NCI-H774 (cell line): Measurements from ENCODE around the gene SLC25A14.
"Not testable (repeated sequence)": the region's sequence is repeated elsewhere in the genome, so short reads cannot be mapped to it uniquely, and the experiment has no call there.

Experiments used
- DNase-seq: peaks from one replicate; lab custom pipeline; 2025; lab: John Stamatoyannopoulos, UW

Gene SLC25A14, protein sequence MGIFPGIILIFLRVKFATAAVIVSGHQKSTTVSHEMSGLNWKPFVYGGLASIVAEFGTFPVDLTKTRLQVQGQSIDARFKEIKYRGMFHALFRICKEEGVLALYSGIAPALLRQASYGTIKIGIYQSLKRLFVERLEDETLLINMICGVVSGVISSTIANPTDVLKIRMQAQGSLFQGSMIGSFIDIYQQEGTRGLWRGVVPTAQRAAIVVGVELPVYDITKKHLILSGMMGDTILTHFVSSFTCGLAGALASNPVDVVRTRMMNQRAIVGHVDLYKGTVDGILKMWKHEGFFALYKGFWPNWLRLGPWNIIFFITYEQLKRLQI

DNA sequence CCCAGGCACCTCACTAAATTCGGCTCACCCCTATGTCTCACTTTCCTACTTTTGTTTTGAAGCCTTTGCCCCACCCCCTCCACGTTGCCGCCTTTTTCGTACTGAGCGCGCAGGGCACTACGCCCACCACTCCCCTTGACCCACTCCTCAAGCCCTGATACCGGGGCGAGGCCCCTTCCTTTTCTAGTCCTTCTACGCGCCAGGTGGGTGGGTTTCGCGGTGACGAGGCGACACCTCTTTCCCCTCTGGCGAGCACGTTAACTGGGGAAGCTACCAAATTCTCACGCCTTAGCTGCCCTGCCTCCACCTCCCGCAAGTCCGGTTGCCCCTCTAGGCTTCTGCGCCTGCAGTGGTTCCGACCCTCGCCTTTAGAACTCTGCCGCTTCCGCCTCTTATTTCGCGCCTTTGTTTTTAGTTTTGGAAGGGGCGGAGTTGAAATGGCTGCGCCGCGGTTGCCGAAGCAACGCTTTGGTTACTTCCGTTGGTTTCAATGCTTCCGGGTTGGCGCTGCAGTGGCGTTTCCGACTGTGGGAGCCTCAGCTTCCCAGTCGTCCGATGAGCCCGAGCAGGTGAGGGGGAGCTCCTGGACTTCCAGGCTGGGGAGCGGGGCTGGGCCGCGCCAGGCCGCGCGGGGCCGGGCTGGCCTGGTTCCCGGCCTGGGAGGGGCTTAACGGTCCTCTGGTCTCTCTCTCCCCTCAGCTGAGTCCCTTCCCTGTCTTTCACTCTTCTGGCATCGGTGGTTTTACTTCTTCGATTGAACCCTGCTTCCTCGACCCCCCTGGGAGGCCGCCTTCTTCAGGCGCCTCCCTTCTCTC is at the start of gene SLC25A14:
Gene SLC25A14, plus strand, starts transcription at position 512 of the 815 bp plus-strand sequence. CDS start 360 bp downstream, outside the sequence.
- peak; percentile 88 for DNase-seq

DNA sequence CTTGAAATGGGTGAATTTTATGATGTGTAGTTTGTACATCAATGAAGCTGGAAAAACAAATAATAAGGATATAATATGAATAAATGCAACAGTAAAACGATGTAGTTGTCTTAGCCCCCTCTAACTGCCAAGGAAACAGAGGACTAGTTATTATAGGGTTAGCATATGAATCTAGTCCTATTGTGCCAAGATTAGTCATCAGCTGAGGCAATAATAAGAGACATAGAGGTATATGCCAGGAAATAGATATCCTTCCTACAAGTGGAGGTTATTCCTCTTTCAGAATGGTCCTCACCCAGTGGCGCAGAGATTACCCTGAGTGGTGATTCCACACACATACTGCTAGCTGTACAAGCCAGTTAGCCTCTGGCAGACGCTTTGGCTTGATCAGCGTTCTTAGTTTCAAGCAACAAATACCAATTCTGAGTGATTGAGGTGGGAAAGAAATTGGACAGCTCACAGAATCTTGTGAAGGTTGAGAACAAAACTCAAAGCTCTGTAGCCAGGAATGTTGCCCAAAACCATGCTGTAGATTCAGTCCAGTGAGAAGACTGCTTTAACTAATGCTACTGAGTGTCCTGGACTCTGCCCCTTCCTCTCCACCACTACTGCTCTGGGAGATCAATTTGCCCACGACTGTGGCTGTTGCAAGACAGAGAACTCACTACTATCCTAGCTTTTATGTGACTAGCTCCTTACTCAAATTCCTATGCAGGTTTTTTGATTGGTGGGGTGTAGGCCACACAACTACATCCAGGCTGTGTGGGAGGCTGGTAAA is 44.0 kb upstream of the SLC25A14 start:
- no peak for DNase-seq

DNA sequence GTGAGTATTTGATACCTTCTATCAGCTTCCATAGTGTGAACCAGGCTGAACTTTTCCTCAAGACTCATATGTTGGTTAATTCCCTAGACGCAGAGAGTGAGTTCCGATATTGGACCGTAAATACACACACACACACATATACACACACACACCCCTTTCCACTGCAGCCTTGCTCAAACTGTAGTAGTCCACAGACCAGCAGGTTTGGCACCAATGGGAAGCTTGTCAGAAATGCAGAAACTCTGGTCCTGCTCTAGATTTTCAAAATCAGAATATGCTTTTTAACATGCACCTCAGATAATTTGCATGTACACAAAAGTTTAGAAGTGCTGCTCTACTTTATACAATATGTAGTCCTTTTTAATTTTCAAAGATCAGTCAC is 43.4 kb upstream of the SLC25A14 start:
- DNase-seq = no peak

DNA sequence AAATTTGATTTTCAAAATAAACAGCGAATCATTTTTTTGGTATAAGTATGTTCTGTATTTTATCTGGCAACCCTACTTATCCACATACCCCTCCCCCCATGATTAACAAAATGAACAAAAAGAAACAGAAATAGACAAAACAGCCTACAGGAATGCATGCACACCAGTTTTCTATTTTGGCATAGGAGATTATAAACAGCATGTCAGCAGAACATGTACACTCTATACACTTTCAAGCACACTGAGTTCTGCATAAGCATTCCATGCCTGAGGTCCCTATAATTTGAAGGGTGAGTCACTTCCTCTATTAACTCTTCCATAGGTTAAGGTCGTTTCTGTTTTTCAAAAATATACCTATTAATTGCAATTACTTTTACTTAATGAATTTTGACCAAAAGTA is 43.0 kb upstream of the SLC25A14 start:
- no peak for DNase-seq

DNA sequence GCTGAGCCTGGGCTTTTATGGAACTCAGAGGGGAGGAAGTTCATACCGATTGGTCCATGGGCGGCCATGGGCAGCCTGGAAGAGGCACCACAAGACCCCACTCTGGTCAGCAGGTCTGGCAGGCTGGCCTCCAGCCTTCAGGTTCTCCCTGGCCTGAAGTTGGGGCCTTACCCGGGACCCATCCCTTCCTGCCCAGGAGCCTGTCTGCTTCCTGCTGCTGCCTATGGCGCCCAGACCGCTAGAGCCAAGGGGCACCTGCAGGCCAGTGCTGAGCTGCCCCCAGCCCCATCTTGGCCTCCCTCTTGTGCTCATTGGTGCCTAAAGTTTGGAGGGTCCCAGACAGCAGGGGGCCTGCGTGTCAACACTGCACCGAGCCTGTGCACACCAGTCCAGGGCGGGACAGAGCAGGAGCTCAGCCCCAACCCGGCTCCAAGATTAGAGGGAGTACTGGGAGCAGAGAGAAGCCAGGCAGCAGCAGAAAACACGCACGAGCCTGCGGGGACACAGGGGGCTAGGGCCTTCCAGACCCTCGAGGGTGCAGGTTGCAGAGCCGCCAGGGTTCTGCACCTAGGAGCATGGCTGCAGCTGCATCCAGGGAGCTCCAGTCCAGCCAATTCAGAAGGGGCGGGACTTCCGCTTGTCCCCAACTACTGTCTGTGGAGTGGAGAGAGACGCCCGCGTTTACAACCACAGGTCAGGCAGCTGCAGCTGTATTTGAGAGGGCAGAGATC is 40.3 kb upstream of the SLC25A14 start:
- DNase-seq = peak; percentile 77

DNA sequence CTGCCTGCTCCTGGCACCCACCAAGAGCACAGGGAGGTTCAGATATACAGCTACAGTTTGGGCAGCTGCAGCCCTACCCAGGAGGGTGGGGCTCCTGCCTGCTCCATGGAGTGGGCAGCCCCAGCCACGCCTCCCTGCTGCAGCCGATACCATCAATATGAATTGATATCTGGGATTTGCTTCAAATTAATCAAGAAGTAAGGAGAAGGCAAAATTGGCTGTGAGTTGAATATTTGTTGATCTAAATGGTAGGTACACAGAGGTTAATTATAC is 39.8 kb upstream of the SLC25A14 start:
- DNase-seq = no peak

DNA sequence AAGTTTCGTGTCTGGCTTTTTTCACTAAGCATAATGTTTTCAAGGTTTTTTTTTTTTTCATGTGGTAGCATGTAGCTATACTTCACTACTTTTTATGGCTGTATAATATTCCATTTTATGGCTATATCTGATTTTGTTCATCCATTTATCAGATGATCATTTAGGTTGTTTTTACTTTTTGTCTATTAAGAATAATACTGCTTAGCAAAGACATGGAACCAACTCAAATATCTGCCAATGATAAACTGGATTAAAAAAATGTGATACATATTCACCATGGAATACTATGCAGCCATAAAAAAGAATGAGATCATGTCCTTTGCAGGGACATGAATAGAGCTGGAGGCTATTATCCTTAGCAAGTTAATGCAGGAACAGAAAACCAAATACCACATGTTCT is 38.3 kb upstream of the SLC25A14 start:
- DNase-seq = no peak

DNA sequence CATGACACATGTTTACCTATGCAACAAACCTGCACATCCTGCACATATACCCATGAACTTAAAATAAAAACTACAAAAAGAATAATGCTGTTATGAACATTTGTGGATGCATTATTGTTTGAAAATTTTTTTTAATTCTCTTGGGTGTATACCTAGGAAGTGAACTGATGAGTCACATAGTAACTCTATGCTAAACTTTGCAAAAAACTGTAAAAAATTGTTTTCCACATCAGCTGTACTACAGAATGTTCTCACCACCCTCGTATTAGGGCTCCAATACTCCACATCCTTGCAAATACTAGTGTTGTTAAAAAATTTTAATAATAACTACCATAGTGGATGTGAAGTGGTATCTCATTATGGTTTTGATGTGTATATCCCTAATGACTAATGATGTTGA is 37.7 kb upstream of the SLC25A14 start:
- no peak for DNase-seq

DNA sequence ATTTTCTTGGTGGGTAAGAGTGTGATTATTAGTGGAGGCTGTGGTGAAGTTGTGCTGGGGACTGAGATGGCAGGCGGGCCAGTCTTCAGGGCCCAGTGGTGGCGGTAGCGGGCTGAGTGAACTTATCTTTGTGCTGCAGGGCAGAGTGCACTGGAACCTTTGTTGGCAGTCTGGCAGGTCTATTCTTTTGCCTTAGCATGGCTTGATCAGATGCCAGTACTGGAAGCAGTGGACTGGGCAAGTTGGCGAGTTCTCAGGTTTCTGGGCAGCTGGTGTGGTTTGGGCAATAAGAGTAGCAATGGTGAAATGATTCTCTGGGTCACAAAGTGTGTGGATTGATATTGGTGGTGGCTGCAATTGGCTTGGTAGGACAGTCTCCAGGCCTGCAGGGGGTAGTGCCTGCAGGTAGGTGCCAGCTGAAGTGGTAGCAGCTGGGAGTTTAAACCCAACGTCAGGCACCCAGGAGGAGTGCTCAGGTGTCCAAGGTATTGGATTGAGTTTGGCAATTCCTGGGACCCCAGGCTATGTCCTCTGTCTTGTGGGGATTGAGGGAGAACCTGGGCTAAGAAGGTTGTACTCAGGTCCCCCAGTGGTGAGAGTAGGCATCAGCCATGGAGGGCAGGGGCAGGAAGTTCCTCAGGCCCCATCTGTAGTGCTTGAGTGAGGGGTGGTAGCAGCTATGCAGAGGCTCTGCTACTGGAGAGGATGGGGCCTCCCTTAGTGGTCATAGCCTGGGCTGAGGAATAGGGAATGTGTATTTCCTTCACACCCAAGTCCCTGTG is 34.9 kb upstream of the SLC25A14 start:
- no peak for DNase-seq

DNA sequence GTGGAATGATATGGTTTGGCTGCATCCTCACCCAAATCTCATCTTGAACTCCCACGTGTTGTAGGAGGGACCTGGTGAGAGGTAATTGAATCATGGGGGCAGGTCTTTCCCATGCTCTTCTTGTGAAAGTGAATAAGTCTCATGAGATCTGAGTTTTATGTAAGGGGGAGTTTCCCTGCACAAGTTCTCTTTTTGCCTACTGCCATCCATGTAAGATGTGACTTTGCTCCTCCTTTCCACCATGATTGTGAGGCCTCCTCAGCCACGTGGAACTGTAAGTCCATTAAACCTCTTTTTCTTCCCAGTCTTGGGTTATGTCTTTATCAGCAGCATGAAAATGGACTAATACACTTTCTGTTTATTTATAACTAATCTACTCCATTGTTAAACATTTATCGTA is 19.8 kb upstream of the SLC25A14 start:
- not testable (repeated sequence) for DNase-seq

DNA sequence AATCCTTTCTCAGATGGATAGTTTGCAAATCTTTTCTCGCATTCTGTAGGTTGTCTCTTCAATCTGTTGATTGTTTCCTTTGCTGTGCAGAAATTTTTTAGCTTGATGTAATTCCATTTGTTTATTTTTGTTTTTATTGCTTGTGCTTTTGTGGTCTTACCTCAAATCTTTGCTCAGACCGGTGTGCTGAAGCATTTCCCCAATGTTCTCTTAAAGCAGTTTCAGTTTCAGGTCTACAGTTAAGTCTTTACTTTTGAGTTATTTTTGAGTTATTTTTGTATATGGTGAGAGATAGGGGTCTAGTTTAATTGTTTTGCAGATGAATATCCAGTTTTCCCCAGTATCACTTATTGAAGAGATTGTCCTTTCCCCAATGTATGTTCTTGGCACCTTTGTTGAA is 18.2 kb upstream of the SLC25A14 start:
- no peak for DNase-seq

DNA sequence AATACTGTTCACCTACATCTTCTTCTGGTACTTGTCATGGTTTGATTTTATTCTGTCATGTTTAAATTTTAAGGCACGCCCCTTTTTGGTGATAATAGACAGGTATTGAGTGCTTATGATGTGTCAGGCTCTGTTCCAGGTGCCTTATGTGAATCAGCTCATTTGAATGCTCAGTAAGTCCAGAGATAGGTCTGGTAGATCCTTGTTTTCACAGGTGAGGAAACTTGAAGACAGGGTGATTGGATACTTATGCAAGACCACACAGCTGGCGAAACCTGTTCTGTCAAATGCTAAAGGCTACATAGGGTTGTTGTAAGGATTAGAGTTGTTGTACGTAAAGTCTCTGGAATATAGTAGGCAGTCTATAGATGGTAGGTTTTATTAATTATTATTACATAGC is 9.6 kb upstream of the SLC25A14 start:
- DNase-seq = no peak

DNA sequence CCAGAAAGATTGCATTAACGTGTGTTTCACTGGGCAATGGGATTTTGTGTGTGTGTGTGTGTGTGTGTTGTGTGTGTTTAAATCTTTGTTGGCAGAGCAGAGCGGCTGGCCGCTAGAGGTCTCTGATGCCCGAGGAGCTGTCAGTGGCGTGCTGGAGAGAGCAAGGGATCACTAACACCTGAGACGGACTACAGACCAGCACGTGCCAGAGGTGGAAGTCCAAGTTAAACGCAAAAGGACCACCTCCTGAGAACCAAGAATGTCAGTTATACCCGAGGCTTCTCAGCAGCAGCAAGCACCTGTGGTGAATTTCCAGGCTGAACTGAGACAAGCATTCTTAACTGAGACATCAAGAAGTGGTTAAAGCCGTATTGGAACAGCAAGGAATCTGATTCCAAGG is 9.0 kb upstream of the SLC25A14 start:
- DNase-seq = peak; percentile 56

DNA sequence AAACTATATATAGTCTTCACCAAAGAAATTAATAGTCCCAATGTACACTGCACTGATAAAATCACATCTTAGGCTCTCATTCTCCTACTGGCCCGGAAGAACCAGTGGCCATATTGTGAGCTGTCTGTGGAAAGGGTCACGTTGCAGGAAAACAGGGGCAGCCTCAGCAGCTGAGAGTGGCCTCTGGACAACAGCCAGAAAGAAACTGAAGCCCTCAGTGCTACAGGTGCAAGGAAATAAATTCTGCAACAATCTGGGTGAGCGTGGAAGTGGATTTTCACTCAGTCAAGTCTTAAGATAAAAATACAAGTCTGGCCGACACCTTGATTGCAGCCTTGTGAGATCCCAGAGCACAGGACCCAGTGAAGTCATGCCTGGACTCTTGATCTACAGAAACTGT is 3.2 kb upstream of the SLC25A14 start:
- DNase-seq = no peak

DNA sequence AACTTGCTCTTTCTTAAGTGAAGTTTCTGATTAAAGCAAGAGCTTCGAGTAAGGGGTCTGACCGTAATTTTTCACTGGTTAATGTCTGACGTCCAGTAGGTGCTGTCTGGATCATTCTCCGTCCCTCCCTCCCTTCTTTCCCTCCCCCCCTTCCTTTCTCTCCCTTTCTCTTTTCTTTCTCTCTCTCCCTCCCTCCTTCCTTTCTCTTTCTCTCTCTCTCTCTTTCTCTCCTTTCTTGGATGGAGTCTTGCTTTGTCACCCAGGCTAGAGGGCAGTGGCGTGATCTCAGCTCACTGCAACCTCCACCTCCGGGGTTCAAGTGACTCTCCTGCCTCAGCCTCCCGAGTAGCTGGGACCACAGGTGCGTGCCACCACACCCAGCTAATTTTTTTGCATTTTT is 850 bp upstream of the SLC25A14 start:
- DNase-seq = not testable (repeated sequence)

DNA sequence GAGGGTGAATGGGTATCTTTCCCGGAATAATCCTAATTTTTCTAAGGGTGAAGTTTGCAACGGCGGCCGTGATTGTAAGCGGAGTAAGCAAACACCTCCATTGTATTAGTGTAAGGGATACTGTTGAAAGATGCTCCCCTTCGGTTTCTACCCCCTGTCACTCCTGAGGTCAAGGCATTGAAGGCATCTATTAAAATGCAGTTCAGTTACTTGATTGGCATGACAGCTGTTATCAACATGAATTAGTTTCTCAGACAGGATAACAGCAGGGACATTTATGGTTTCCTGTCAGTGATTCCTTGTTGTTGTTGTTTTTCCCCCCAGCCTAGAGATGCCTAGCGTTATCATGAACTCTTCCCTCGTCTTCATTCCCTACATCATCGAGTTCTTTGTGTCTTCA is 552 bp downstream of the SLC25A14 start:
- DNase-seq = no peak

DNA sequence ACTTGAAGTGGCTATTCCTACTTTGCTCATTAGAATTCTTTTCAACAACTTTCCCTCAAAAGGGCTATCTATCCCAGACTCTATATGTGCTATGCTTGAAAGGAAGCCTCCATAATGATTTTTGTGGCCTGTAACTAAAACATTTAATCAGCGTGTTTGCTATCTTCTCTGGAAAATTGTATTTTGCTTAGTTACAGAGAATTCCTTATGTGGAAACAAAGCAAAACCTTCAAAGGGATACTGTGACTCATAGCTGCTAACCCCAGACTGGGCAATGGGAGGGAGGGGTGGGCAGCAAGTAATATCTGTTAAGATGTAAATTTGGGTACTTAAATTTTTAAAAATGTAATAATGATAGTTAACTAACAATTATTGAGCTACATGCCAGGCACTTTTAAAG is 3.7 kb downstream of the SLC25A14 start:
- DNase-seq = no peak

DNA sequence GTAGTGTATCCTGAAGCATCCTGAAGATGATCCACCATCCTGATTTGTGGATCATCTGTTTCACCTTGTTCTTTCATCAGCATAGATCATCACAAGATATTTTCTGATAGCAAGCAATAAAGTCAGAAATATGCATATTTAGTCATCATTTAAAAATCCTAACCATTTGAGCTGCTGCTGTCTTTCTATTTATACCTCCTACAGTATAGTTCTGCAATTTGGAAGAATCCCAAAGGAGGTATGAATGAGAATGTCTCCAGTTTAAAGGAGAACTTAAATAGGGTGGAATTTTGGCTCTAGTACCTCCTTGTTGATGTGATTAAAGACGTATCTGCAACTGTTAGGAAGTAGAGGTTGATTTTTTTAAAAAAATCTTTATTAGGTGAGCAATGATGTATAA is 7.6 kb downstream of the SLC25A14 start:
- no peak for DNase-seq

DNA sequence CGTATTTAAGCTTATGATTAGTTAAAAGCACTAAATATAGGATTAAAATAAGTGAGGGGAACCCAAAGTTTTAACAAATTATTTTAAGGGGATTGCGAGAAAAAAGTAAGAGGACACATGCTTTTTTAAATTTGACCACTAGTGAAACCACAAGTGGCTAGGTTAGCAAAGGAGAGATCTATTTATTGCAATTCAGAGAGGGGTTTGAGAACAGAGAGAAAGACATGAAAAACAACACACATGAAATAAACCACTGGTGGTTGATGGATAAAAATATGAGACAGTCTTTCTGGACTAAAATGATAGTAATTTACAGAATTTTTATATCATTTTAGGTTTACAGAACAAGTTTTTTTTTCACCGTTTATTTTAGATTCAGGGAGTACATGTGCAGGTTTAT is 11.8 kb downstream of the SLC25A14 start:
- DNase-seq = no peak

DNA sequence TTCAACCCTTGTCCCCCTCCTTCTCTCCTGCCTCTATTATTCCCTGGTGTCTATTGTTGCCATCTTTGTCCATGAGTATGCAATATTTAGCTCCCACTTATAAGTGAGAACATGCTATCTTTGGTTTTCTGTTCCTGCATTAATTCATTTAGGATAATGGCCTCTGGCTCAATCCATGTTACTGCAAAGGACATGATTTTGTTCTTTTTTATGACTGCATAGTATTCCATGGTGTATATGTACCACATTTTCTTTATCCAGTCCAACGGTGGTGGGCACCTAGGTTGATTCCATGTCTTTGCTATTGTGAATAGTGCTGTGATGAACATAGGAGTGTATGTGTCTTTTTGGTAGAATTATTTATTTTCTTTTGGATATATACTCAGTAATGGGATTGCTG is 12.3 kb downstream of the SLC25A14 start:
- DNase-seq = not testable (repeated sequence)

DNA sequence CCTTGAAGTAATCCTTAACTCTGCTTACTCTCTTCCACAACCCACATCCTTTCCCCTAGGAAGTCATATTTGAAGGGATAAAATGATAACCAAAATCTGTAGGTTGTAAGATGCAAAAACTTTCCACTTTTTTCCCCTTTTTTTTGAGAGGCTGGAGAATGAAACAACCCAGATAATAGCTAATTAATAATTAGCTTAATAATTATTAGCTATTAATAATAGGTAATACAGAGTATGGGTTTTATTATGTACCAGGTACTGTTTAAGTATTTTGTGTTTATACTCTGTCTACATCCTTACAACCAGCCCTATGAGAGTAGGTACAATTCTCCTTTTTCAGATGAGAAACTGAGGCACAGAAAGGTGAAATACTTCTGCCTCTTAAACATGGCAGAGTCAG is 36.4 kb downstream of the SLC25A14 start:
- DNase-seq = no peak
